ENCODE measurements around the gene SMARCC1.
"Not testable (repeated sequence)": the region's sequence is repeated elsewhere in the genome, so short reads cannot be mapped to it uniquely, and the experiment has no call there.

SMARCC1 gene

DNA sequence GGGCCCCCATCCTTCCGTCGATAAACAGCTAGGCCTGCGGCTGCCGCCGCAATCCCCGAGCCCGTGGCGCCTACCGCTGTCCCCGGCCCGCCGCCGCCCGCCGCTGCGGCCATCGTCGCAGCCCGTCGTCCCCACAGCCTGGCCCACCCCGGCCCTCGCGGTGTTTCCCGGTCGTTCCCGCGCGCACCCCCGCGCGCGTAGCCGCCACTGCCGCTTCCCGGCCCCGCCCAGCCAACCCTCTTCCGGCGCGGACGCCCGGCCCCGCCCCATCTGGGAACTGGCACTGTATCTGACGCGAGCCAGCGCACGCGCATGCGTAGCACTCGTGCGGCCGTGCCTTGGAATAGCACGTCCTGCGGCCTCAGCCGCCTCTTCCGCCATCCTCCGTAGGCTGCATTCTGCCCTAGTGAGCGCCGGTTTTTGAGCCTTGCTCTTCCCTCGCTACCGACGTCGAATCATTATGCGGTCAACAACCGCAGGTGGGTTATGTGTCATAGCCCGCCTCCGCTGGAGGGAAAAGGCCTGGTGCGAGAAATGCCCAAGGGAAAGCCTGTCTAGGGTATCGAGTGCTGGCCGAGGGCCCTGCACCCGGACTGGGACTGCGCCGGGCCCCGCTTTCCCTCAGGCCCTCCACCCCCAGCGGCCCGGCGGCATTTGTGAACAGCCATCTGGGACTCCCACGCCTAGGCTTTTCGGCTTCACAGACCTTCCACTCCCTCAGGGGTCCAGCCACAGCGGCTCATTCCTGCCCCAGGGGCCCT is at the start of gene SMARCC1:
SMARCC1 (minus strand) TSS at position 209 of the 761 bp plus-strand sequence; CDS start at position 113, 96 bp downstream.
- peak within 1 kb of the TSS; percentile 100 for H3K4me3 ChIP-seq (ENCODE audit: low read depth, low read length)
- TF ChIP-seq, protein P1, sequence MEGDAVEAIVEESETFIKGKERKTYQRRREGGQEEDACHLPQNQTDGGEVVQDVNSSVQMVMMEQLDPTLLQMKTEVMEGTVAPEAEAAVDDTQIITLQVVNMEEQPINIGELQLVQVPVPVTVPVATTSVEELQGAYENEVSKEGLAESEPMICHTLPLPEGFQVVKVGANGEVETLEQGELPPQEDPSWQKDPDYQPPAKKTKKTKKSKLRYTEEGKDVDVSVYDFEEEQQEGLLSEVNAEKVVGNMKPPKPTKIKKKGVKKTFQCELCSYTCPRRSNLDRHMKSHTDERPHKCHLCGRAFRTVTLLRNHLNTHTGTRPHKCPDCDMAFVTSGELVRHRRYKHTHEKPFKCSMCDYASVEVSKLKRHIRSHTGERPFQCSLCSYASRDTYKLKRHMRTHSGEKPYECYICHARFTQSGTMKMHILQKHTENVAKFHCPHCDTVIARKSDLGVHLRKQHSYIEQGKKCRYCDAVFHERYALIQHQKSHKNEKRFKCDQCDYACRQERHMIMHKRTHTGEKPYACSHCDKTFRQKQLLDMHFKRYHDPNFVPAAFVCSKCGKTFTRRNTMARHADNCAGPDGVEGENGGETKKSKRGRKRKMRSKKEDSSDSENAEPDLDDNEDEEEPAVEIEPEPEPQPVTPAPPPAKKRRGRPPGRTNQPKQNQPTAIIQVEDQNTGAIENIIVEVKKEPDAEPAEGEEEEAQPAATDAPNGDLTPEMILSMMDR (IDR thresholded peaks at IDR 0.05; ENCODE audit: low read depth, low read length) = no peak
- peak; percentile 56 for TF ChIP-seq MYC (IDR thresholded peaks at IDR 0.05; ENCODE audit: low read depth, low read length)
- peak; percentile 93 for TF ChIP-seq POLR2A (IDR thresholded peaks at IDR 0.05; ENCODE audit: extremely low read depth, insufficient read length)
- TF ChIP-seq, protein P2, sequence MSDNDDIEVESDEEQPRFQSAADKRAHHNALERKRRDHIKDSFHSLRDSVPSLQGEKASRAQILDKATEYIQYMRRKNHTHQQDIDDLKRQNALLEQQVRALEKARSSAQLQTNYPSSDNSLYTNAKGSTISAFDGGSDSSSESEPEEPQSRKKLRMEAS (IDR thresholded peaks at IDR 0.05; ENCODE audit: low read depth, low read length) = peak; percentile 78
- DNase-seq (ENCODE audit: low read depth) = peak; percentile 99

DNA sequence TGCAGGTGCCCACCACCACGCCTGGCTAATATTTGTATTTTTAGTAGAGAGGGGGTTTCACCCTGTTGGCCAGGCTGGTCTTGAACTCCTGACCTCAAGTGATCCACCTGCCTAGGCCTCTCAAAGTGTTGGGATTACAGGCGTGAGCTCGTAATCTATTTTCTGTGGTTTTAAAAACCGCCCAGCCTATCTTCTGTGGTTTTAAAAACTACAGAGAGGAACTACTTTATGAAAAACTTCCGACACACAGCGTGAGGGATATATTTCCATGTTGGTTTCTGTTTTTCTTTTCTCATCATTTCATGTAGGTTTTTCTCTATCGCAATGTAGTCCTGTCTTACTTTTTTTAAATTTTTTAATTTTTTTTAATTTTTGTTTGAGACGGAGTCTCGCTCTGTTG is 47.8 kb upstream of the SMARCC1 start:
- DNase-seq (ENCODE audit: low read depth) = peak; percentile 43
- not testable (repeated sequence) for H3K4me3 ChIP-seq (ENCODE audit: low read depth, low read length)

DNA sequence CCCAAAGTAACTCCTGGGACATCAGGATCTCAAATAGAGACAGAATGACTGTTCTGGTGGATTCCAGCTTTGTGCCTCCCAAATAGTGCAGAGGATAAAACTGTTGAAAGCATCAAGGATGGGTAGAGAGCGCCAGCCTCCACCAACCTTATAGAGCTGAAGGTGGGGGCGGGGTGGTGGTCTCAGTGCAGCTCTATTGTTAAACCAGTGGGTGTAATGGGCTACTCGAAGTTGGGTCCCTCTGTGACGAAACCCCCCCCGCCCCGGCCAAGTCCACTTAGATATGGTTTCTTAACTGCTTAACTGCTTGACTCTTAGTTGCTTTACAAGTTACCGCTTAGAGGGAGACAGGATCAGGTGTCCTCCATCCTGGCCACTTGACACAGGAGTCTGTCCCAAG is 43.9 kb upstream of the SMARCC1 start:
- TF ChIP-seq POLR2A (IDR thresholded peaks at IDR 0.05; ENCODE audit: extremely low read depth, insufficient read length) = no peak
- TF ChIP-seq, protein P2 (IDR thresholded peaks at IDR 0.05; ENCODE audit: low read depth, low read length) = no peak
- TF ChIP-seq, protein P1 (IDR thresholded peaks at IDR 0.05; ENCODE audit: low read depth, low read length) = no peak
- DNase-seq (ENCODE audit: low read depth) = peak; percentile 27
- peak overlapping the region; percentile 89 for H3K4me3 ChIP-seq (ENCODE audit: low read depth, low read length)

DNA sequence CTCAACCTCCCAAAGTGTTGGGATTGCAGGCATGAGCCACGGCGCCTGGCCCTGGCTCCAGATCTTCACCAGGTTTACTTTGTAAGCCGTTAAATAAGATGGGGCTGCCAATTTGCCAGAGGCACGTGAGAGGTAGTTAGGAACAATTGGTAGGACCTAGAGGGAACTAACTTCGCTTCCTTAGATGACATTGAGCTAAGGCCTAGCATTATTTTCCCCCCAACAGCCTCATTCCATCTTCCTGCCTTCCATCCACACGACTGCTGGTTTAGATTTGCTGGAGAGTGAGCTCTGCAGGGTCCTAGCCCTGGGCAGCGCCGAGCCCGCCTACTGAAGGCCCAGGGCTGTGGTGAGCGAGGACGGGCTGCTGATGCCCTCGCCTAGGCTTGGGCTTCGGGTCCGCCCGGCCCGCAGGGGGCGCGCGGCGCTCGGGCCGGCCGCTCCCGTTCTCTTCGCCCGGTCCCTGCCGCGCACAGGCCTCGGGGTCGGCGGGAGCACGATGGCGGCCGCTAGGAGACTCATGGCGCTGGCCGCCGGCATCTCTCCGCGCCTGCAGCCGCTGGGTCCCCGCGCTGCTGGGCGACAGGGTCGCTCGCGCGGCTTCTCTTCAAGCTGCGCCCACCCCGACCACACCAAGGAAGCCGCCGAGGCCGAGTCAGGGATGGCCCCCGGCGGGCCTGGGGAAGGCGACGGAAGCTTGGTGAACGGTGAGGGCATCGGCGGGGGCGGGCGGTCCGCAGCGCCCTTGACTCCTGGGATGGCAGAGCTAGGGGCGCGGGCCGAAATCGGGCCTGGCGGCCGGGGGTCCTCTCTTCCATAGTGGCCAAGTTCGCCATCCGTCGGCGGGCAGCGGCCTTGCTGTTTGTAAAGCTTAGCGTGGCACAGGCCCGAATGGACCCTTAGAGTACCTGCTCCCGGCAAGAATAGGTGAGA is 43.1 kb upstream of the SMARCC1 start:
- peak overlapping the region; percentile 89 for H3K4me3 ChIP-seq (ENCODE audit: low read depth, low read length)
- TF ChIP-seq MYC (IDR thresholded peaks at IDR 0.05; ENCODE audit: low read depth, low read length) (peak; percentile 76; the same call in 1 of the 2 replicates), POLR2A (IDR thresholded peaks at IDR 0.05; ENCODE audit: extremely low read depth, insufficient read length) (peak; percentile 56)
- TF ChIP-seq, protein P1 (IDR thresholded peaks at IDR 0.05; ENCODE audit: low read depth, low read length) = peak; percentile 68
- TF ChIP-seq, protein P2 (IDR thresholded peaks at IDR 0.05; ENCODE audit: low read depth, low read length) = 0 out of 2 replicates have a peak, but pooled peaks have one; percentile 41
- peak; percentile 89 for DNase-seq (ENCODE audit: low read depth)

DNA sequence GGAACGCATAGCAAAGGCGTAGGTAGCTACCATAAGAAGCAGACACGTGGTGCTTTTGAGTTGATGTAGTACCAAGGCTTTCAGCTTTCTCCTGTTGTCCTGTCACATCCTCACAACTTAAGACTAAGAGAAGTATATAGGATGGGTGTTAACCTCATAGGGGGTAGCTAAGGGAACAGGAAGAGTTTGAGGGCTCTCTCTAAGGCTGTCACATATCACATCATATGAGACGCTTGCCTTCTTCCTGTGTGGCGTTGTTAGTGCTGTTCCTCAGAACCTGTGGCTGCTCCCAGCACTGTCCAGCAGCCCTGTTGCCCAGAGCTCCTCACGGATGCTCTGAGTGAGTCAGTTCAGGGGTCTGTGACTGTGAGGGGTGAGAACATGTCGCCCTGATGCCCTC is 35.9 kb upstream of the SMARCC1 start:
- TF ChIP-seq POLR2A (IDR thresholded peaks at IDR 0.05; ENCODE audit: extremely low read depth, insufficient read length) = no peak
- TF ChIP-seq, protein P1 (IDR thresholded peaks at IDR 0.05; ENCODE audit: low read depth, low read length) = no peak
- TF ChIP-seq MYC (IDR thresholded peaks at IDR 0.05; ENCODE audit: low read depth, low read length) = no peak
- TF ChIP-seq, protein P2 (IDR thresholded peaks at IDR 0.05; ENCODE audit: low read depth, low read length) = no peak
- H3K4me3 ChIP-seq (ENCODE audit: low read depth, low read length) = no peak overlapping the region
- DNase-seq (ENCODE audit: low read depth) = no peak
